Trophoblast cell (in vitro differentiated cells and primary cell): Measurements from ENCODE around the gene ARHGEF9. TPM values are rescaled to one million over a fixed set of nuclear protein-coding genes. Genes with fewer than 3 reads are reported as not detected.
"Not testable (repeated sequence)": the region's sequence is repeated elsewhere in the genome, so short reads cannot be mapped to it uniquely, and the experiment has no call there.

Experiments used
- DNase-seq, 2 donors: peaks; one replicate each; pipeline ENCODE4 v3.0.0-alpha.2; 2016
- H2AFZ ChIP-seq: 2 replicates; pipeline ENCODE4 v1.6.1; 2013; ENCODE audit warnings: low read length, moderate library complexity, mild to moderate bottlenecking; ENCODE audit not compliant: insufficient read depth, poor library complexity
- H2AK5ac ChIP-seq: 2 replicates; pipeline ENCODE4 v1.6.1; 2013; ENCODE audit warnings: mild to moderate bottlenecking, low read length
- H2BK120ac ChIP-seq: 2 replicates; pipeline ENCODE4 v1.6.1; 2013; ENCODE audit warnings: low read length, mild to moderate bottlenecking, moderate library complexity; ENCODE audit not compliant: insufficient read depth, poor library complexity
- H2BK12ac ChIP-seq: 2 replicates; pipeline ENCODE4 v1.6.1; 2013; ENCODE audit warnings: mild to moderate bottlenecking, low read length, moderate library complexity
- H2BK5ac ChIP-seq: 2 replicates; pipeline ENCODE4 v1.6.1; 2013; ENCODE audit warnings: low read length, low read depth, moderate library complexity, mild to moderate bottlenecking; ENCODE audit not compliant: poor library complexity
- H3K14ac ChIP-seq: 2 replicates; pipeline ENCODE4 v1.6.1; 2013; ENCODE audit warnings: mild to moderate bottlenecking, low read length
- H3K18ac ChIP-seq: 2 replicates; pipeline ENCODE4 v1.6.1; 2013; ENCODE audit warnings: mild to moderate bottlenecking, low read length
- H3K23ac ChIP-seq: 2 replicates; pipeline ENCODE4 v1.6.1; 2013; ENCODE audit warnings: low read length
- H3K27ac ChIP-seq: 2 replicates; pipeline ENCODE4 v1.5.1; 2013; ENCODE audit warnings: low read depth, mild to moderate bottlenecking, inconsistent platforms, low read length, moderate library complexity
- H3K27me3 ChIP-seq: 2 replicates; pipeline ENCODE4 v1.6.1; 2013; ENCODE audit warnings: inconsistent platforms, mild to moderate bottlenecking, low read length, moderate library complexity; ENCODE audit not compliant: insufficient read depth
- H3K36me3 ChIP-seq, 2 experiments: 1 replicate in 1 of 2; 2 replicates in 1 of 2; pipeline ENCODE4 v1.6.1; 2013; ENCODE audit warnings: low read length in 2 of 2, mild to moderate bottlenecking in 2 of 2, moderate library complexity in 1 of 2; ENCODE audit not compliant: insufficient read depth in 2 of 2, control insufficient read depth in 1 of 2
- H3K4ac ChIP-seq: 2 replicates; pipeline ENCODE4 v1.6.1; 2013; ENCODE audit warnings: low read depth, mild to moderate bottlenecking, low read length, moderate library complexity
- H3K4me1 ChIP-seq, 2 experiments: 1 replicate in 1 of 2; 2 replicates in 1 of 2; pipeline ENCODE4 v1.6.1; 2013; ENCODE audit warnings: low read length in 2 of 2, mild to moderate bottlenecking in 2 of 2, moderate library complexity in 1 of 2; ENCODE audit not compliant: insufficient read depth in 2 of 2, control insufficient read depth in 1 of 2
- H3K4me2 ChIP-seq: 2 replicates; pipeline ENCODE4 v1.6.1; 2013; ENCODE audit warnings: inconsistent platforms, mild to moderate bottlenecking, low read length, moderate library complexity
- H3K4me3 ChIP-seq: 2 replicates; pipeline ENCODE4 v1.5.1; 2013; ENCODE audit warnings: mild to moderate bottlenecking, low read depth, low read length, inconsistent platforms
- H3K79me1 ChIP-seq: one replicate; pipeline ENCODE4 v1.6.1; 2013; ENCODE audit warnings: low read length
- H3K79me2 ChIP-seq: 2 replicates; pipeline ENCODE4 v1.6.1; 2013; ENCODE audit warnings: low read length, mild to moderate bottlenecking; ENCODE audit not compliant: control insufficient read depth, insufficient read depth, poor library complexity
- H3K9ac ChIP-seq: 2 replicates; pipeline ENCODE4 v1.6.1; 2013; ENCODE audit warnings: mild to moderate bottlenecking, low read length
- H3K9me3 ChIP-seq: 2 replicates; pipeline ENCODE4 v1.6.1; 2013; ENCODE audit warnings: low read depth, mild to moderate bottlenecking, control low read depth, inconsistent platforms, low read length; ENCODE audit not compliant: insufficient read depth
- H4K12ac ChIP-seq: 2 replicates; pipeline ENCODE4 v1.6.1; 2013; ENCODE audit warnings: low read depth, mild to moderate bottlenecking, low read length, moderate library complexity
- H4K8ac ChIP-seq: 2 replicates; pipeline ENCODE4 v1.6.1; 2013; ENCODE audit warnings: low read depth, mild to moderate bottlenecking, low read length, moderate library complexity
- H4K91ac ChIP-seq: one replicate; pipeline ENCODE4 v1.6.1; 2013; ENCODE audit warnings: low read depth, mild to moderate bottlenecking, low read length, moderate library complexity
- WGBS: extraction: QIAGEN DNeasy Blood & Tissue Kit; methylation state at CpG from one replicate; pipeline ENCODE4 v1.1.7; 2013; ENCODE audit warnings: missing lambda C conversion rate; ENCODE audit not compliant: insufficient read length, insufficient coverage; ENCODE audit errors: extremely low coverage; 5-methylcytosine and 5-hydroxymethylcytosine counted together
- polyA plus RNA-seq: library from polyadenylated mRNA; stranded (reverse); fragments of 200-250 nt; gene quantifications from 2 replicates; pipeline ENCODE4 v1.2.3, GENCODE V29; 2013

The ARHGEF9 gene
- 9.4 and 10.0 TPM in 2 replicates for polyA plus RNA-seq

- no peak within 1 kb of the TSS for H3K14ac ChIP-seq
- H3K23ac ChIP-seq = no peak within 1 kb of the TSS
- no peak within 1 kb of the TSS for H2BK120ac ChIP-seq
- no peak within 1 kb of the TSS for H2AK5ac ChIP-seq
- no peak within 1 kb of the TSS for H3K9ac ChIP-seq
- no peak within 1 kb of the TSS for H3K27ac ChIP-seq
- no peak within 1 kb of the TSS for H3K4ac ChIP-seq
- no peak within 1 kb of the TSS for H3K4me3 ChIP-seq
- no peak within 1 kb of the TSS for H4K8ac ChIP-seq
- H4K12ac ChIP-seq = peak within 1 kb of the TSS; percentile 18
- peaks cover 0 to 2% of the 10 kb centered on the region in 2 experiments for H3K4me1 ChIP-seq
- no peaks in the 10 kb centered on the region for H3K27me3 ChIP-seq
- no peaks in the 10 kb centered on the region for H3K9me3 ChIP-seq
- H3K79me1 ChIP-seq = no peaks in the 10 kb centered on the region
- no peak for DNase-seq
- no peak within 1 kb of the TSS for H2BK12ac ChIP-seq
- H3K18ac ChIP-seq = no peak within 1 kb of the TSS
- H2BK5ac ChIP-seq = no peak within 1 kb of the TSS
- H2AFZ ChIP-seq = peak within 1 kb of the TSS; percentile 83
- WGBS = no CpG with 5 or more reads among the region's 30 CpGs
- H3K36me3 ChIP-seq = no peaks in the 10 kb centered on the region
- no peaks in the 10 kb centered on the region for H3K79me2 ChIP-seq
- H3K4me2 ChIP-seq = peak within 1 kb of the TSS; percentile 79
- no peak within 1 kb of the TSS for H4K91ac ChIP-seq
These were observed at the start of gene ARHGEF9 for GRCh38 chrX:63784902-63785707. TSS of gene ARHGEF9 (minus strand) at chrX:63785214. CDS start at chrX:63785145, 69 bp downstream.

- H3K27me3 ChIP-seq, H2BK5ac ChIP-seq, H2BK120ac ChIP-seq, H4K8ac ChIP-seq, H4K91ac ChIP-seq, H3K36me3 ChIP-seq, H3K4me1 ChIP-seq, H2AFZ ChIP-seq, H2AK5ac ChIP-seq, H3K18ac ChIP-seq, H3K79me2 ChIP-seq, H3K9me3 ChIP-seq, H3K79me1 ChIP-seq, H3K4ac ChIP-seq, H4K12ac ChIP-seq, H3K27ac ChIP-seq, H3K14ac ChIP-seq, H3K9ac ChIP-seq, DNase-seq, H3K4me2 ChIP-seq, H3K4me3 ChIP-seq, H2BK12ac ChIP-seq, H3K23ac ChIP-seq: not testable (repeated sequence)
- no CpG with 5 or more reads among the region's 23 CpGs for WGBS
These were observed 40.4 kb upstream of the ARHGEF9 start for GRCh38 chrX:63825446-63825845.

- H3K79me2 ChIP-seq = no peaks in the 10 kb centered on the region
- no peak overlapping the region for H3K27ac ChIP-seq
- no peak for DNase-seq
- H2BK12ac ChIP-seq = no peak overlapping the region
- no peak overlapping the region for H4K91ac ChIP-seq
- no peak overlapping the region for H4K12ac ChIP-seq
- H3K4ac ChIP-seq = no peak overlapping the region
- no peaks in the 10 kb centered on the region for H3K79me1 ChIP-seq
- H2BK5ac ChIP-seq = no peak overlapping the region
- no peak overlapping the region for H3K4me3 ChIP-seq
- H3K18ac ChIP-seq = no peak overlapping the region
- H2AK5ac ChIP-seq = no peak overlapping the region
- H3K27me3 ChIP-seq = no peaks in the 10 kb centered on the region
- H3K9me3 ChIP-seq = no peaks in the 10 kb centered on the region
- H3K4me2 ChIP-seq = no peak overlapping the region
- H3K9ac ChIP-seq = no peak overlapping the region
- H3K36me3 ChIP-seq = no peaks in the 10 kb centered on the region
- no CpG with 5 or more reads among the region's 4 CpGs for WGBS
- H4K8ac ChIP-seq = no peak overlapping the region
- no peaks in the 10 kb centered on the region for H3K4me1 ChIP-seq
- H3K23ac ChIP-seq = no peak overlapping the region
- no peak overlapping the region for H3K14ac ChIP-seq
- no peak overlapping the region for H2AFZ ChIP-seq
- no peak overlapping the region for H2BK120ac ChIP-seq
These were observed 33.1 kb upstream of the ARHGEF9 start for GRCh38 chrX:63818156-63818555.

- Histone ChIP-seq H3K18ac (no peak overlapping the region), H3K4me1 (no peaks in the 10 kb centered on the region), H2BK5ac (no peak overlapping the region), H3K4me3 (no peak overlapping the region), H3K4me2 (no peak overlapping the region), H4K8ac (no peak overlapping the region), H3K36me3 (no peaks in the 10 kb centered on the region), H3K9me3 (no peaks in the 10 kb centered on the region), H2BK120ac (no peak overlapping the region), H3K27ac (no peak overlapping the region), H3K79me1 (no peaks in the 10 kb centered on the region), H3K9ac (no peak overlapping the region), H4K12ac (no peak overlapping the region), H2AK5ac (no peak overlapping the region), H3K23ac (no peak overlapping the region), H3K79me2 (no peaks in the 10 kb centered on the region), H2AFZ (no peak overlapping the region), H2BK12ac (no peak overlapping the region), H3K14ac (no peak overlapping the region), H3K4ac (no peak overlapping the region), H4K91ac (no peak overlapping the region), H3K27me3 (no peaks in the 10 kb centered on the region)
- WGBS = no CpG with 5 or more reads among the region's 4 CpGs
- no peak for DNase-seq
These were observed 32.7 kb upstream of the ARHGEF9 start for GRCh38 chrX:63817696-63818095.
